Mesodermal cell (in vitro differentiated cells): Measurements from ENCODE around the gene CXXC5.
A peak's percentile ranks its signal among the peaks of the same experiment; 100 is the strongest.

Source experiments
- H3K27ac ChIP-seq: 2 replicates; pipeline ENCODE4 v1.7.0; 2013; ENCODE audit warnings: mild to moderate bottlenecking, low read depth, low read length, moderate library complexity; ENCODE audit not compliant: severe bottlenecking
- H3K36me3 ChIP-seq: 2 replicates; pipeline ENCODE4 v1.7.1; 2013; ENCODE audit warnings: mild to moderate bottlenecking, low read length, moderate library complexity; ENCODE audit not compliant: control insufficient read depth, insufficient read depth
- H3K4me1 ChIP-seq: one replicate; pipeline ENCODE4 v1.7.1; 2013; ENCODE audit warnings: mild to moderate bottlenecking, low read length; ENCODE audit not compliant: insufficient read depth, control insufficient read depth, poor library complexity, severe bottlenecking
- H3K4me3 ChIP-seq: 2 replicates; pipeline ENCODE4 v1.7.0; 2013; ENCODE audit warnings: low read length, control low read depth, mild to moderate bottlenecking; ENCODE audit not compliant: insufficient read depth, poor library complexity, severe bottlenecking; ENCODE audit errors: extremely low read depth
- H3K9me3 ChIP-seq: 2 replicates; pipeline ENCODE4 v1.7.1; 2013; ENCODE audit warnings: mild to moderate bottlenecking, low read length, moderate library complexity; ENCODE audit not compliant: control insufficient read depth
- WGBS, 2 experiments: methylation state at CpG; one replicate each; pipeline ENCODE4 v1.1.5; 2013; ENCODE audit warnings: missing lambda C conversion rate in 2 of 2; ENCODE audit not compliant: insufficient coverage in 2 of 2; 5-methylcytosine and 5-hydroxymethylcytosine counted together

Gene CXXC5

DNA sequence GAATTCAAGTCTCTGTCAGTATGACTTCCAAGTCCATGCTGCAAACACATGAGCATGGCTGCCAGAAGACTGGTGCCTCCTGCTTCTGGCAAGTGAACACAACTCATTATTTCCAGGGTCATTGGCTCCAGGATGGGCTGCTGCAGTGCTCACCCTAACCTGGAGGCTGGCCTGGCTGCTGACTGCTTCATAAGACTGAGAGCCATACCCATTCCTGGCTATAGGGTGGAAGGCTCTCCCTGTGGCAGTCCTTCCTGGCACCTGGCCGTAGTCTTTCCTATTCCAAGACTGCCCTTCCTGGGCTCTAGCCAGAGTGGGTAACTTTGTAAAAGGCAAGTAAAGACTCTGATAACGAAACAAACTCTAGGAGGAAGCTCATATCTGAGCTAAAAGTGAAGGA lies 51.2 kb downstream of the CXXC5 start:
- Histone ChIP-seq H3K27ac (peak overlapping the region; percentile 49), H3K4me1 (peaks cover 57% of the 10 kb centered on the region), H3K4me3 (no peak overlapping the region), H3K9me3 (no peaks in the 10 kb centered on the region), H3K36me3 (no peaks in the 10 kb centered on the region)
- WGBS, 2 experiments, result 100% methylated on average over 1 to 2 of the region's 2 CpGs

DNA sequence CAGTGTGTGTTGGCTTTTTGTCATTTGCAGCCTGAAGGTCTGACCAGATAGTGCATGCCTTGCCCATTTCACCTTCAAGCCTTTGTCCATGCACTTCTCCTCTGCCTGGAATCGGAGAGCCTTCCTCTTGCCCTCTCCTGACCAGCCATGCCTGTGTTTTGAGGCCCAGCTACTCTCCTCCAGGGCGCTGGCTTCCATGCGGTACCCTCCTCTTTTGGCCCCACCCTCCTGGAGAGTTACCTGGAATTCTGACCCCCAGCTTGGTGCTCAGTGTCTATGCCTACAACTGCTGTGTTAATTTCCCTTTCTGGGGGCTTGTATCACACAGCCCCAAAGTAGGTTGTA lies 52.5 kb downstream of the CXXC5 start:
- no peak overlapping the region for H3K4me3 ChIP-seq
- WGBS, 2 experiments, result 26 to 88% methylated on average over 1 to 3 of the region's 3 CpGs
- no peaks in the 10 kb centered on the region for H3K36me3 ChIP-seq
- peaks cover 53% of the 10 kb centered on the region for H3K4me1 ChIP-seq
- H3K27ac ChIP-seq, result peak overlapping the region; percentile 69
- H3K9me3 ChIP-seq, result no peaks in the 10 kb centered on the region

DNA sequence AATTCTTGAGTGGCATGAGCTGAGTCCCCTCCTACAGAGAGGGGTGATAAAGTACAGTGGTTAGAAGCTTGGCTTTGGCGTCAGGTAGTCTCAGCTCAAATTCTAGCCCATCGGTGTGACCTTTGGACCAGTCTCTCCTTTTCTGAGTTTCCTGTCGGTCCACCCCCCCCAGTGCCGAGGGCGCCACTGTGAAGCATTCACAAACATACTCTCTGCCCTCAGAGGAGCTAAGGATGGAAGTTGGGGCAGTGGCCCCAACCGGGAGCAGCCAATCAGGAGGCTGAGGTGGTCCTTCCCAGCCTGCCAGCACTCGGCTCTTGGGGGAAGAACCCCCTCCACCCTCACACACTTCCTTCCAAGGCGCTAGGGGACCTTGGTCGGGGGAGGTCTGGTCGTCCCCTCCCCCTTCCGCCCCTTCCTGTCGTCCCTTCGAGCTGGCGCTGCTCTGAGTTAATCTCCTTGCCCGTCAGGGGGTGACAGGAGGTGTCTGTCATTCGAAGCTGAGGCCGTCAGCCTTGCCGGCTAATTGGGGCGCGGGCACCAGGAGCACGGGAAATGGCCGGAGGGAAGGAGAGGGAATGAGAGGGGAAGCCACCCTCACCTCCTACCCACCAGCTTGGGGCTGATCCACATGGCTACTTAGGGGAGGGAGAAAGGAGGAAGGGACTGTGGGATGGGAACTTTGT lies 53.0 kb downstream of the CXXC5 start:
- H3K4me3 ChIP-seq, result no peak overlapping the region
- H3K9me3 ChIP-seq, result no peaks in the 10 kb centered on the region
- H3K36me3 ChIP-seq, result no peaks in the 10 kb centered on the region
- 0% methylated on average over 2 to 7 of the region's 22 CpGs for WGBS, 2 experiments
- H3K27ac ChIP-seq, result peak overlapping the region; percentile 69
- H3K4me1 ChIP-seq, result peaks cover 55% of the 10 kb centered on the region

DNA sequence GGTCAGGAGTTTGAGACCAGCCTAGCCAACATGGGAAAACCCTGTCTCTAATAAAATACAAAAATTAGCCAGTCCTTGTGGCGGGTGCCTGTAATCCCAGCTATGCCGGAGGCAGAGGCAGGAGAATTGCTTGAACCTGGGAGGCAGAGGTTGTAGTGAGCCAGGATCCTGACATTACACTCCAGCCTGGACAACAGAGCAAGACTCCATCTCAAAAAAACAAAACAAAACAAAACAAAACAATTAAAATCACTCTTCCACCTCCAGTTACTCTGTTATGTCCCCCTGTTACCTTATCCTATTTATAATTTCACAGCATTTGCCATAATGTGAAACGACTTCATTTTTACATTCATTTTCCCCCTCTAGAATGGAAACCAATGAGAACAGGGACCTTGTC lies 54.4 kb downstream of the CXXC5 start:
- Histone ChIP-seq H3K36me3 (no peaks in the 10 kb centered on the region), H3K27ac (no peak overlapping the region)
- 91 to 100% methylated on average over 1 of the region's 3 CpGs for WGBS, 2 experiments

DNA sequence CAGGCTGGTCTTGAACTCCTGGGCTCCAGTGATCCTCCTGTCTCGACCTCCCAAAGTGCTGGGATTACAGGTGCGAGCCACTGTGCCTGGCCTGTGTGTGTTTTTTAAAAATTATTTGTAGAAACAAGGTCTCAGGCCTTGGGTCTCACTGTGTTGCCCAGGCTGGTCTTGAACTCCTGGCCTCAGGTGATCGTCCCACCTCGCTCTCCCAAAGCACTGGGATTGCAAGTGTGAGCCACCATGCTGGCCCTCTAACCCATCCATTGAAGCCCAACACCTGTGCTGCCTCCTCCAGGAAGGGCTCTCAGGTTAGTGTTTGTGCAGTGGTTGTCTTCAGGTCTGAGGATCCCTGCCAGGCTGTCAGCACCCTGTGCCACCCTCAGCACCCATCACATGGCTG lies 56.6 kb downstream of the CXXC5 start:
- H3K4me3 ChIP-seq, result no peak overlapping the region
- H3K36me3 ChIP-seq, result no peaks in the 10 kb centered on the region
- peaks cover 52% of the 10 kb centered on the region for H3K4me1 ChIP-seq
- H3K9me3 ChIP-seq, result no peaks in the 10 kb centered on the region
- 94 to 95% methylated on average over 2 of the region's 4 CpGs for WGBS, 2 experiments
- no peak overlapping the region for H3K27ac ChIP-seq

More for the DNA sequence above, 54.4 kb downstream of the CXXC5 start:
- Histone ChIP-seq H3K9me3 (no peaks in the 10 kb centered on the region), H3K4me1 (peaks cover 53% of the 10 kb centered on the region), H3K4me3 (no peak overlapping the region)

GRCh38 chr5:139705191-139705590 lies 57.0 kb downstream of the CXXC5 start:
- 92 to 100% methylated on average over 1 to 2 of the region's 3 CpGs for WGBS, 2 experiments
- Histone ChIP-seq H3K27ac (no peak overlapping the region), H3K36me3 (no peaks in the 10 kb centered on the region), H3K9me3 (no peaks in the 10 kb centered on the region), H3K4me1 (peaks cover 50% of the 10 kb centered on the region), H3K4me3 (no peak overlapping the region)

- H3K4me3 ChIP-seq, result no peak overlapping the region
- WGBS, 2 experiments, result 75 to 90% methylated on average over 4 to 5 of the region's 10 CpGs
- no peak overlapping the region for H3K27ac ChIP-seq
- peaks cover 44% of the 10 kb centered on the region for H3K4me1 ChIP-seq
- no peaks in the 10 kb centered on the region for H3K36me3 ChIP-seq
- no peaks in the 10 kb centered on the region for H3K9me3 ChIP-seq
These were observed 57.8 kb downstream of the CXXC5 start for GRCh38 chr5:139705655-139706587.

DNA sequence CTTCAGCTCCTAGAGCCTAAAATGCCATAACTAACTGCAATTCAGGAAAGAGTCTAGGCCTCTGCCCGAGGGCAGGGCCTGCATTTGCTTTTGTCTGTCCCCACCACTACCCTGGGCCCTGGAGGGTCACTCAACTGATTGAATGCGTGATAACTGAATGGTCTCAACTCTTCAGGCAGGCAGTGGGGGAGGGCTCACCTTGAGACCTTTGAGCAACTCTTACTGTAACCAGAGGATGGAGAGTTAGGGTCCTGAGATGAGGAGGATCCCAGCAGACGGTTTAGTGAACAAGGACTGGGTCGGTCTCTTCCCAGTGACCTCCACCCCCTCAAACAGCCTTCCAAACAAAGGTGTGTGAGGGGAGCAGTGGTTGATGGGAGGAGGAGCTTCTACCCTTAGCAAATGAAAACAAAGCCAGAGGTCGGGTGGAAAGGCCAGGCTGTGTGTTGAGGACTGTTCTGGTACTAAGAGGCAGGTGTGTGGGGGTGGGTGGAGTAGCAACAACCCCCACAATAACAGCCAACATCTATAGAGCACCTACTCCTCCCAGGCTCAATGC lies 59.4 kb downstream of the CXXC5 start:
- WGBS, 2 experiments, result 60 to 83% methylated on average over 1 to 2 of the region's 5 CpGs
- no peak overlapping the region for H3K4me3 ChIP-seq
- peaks cover 41% of the 10 kb centered on the region for H3K4me1 ChIP-seq
- no peaks in the 10 kb centered on the region for H3K9me3 ChIP-seq
- H3K36me3 ChIP-seq, result no peaks in the 10 kb centered on the region
- H3K27ac ChIP-seq, result peak overlapping the region; percentile 29

DNA sequence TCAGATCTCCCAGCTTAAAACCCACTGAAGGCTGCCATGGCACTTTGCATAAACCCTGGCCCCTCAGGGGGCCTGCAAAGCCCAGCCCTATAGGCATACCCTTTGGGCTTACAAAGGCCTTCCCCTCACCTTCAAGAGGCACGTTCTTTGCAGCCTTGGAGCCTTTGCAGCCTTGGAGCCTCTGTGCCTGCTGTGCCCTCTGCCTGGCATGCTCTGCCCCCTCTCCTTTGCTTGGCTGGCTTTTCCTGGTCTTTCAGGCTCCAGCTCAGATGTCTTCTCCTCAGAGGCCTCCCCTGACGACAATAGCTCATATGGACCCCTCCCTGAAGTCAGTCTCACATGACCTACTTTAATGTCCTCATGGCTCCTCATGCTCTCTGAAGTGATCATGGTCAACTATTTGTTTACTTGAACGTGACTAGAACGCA lies 60.3 kb downstream of the CXXC5 start:
- Histone ChIP-seq H3K4me3 (no peak overlapping the region), H3K9me3 (no peaks in the 10 kb centered on the region), H3K36me3 (no peaks in the 10 kb centered on the region), H3K27ac (peak overlapping the region; percentile 96), H3K4me1 (peaks cover 41% of the 10 kb centered on the region)
- WGBS, 2 experiments, result 27 to 40% methylated on average over 4 of the region's 4 CpGs

DNA sequence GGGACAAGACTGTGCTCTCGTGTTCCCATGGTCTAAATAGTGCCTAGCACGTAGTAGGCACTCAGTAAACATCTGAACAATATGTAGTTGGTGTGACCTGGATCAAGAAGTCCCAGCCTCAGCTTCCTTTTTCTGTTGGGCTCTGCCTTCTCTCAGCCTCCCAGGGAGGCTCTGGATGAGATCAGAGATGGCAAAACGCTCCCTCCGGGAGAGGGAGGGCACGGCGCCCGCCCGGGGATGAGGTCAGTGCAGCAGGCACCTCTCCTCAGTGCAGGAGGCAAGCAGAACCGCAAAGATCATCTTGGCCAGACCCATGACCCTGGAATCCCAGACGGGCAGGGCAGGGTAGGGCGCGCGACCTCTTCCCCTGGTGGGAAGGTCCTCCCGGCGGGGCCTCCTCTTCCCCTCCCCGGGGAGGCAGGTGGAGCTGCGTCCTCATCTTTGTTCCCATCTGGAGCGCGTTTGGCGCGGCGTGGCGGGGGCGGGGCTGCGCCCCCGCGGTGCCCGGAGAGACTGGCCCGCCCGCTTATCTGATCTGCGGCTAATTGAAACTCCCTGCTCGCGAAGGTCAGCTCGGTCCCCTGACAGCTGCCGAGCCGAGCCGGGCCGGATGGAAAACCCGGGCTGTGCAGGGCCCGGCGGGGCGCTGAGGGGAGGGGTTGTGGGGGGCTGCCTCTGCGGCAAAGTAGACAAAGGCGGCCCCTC lies 60.9 kb downstream of the CXXC5 start:
- H3K4me3 ChIP-seq, result peak overlapping the region; percentile 39
- H3K36me3 ChIP-seq, result no peaks in the 10 kb centered on the region
- H3K27ac ChIP-seq, result peak overlapping the region; percentile 96
- WGBS, 2 experiments, result 2 to 3% methylated on average over 25 to 32 of the region's 44 CpGs
- H3K9me3 ChIP-seq, result no peaks in the 10 kb centered on the region
- peaks cover 41% of the 10 kb centered on the region for H3K4me1 ChIP-seq
